Measurements from ENCODE around the gene DCANP1.

The DCANP1 gene

DNA sequence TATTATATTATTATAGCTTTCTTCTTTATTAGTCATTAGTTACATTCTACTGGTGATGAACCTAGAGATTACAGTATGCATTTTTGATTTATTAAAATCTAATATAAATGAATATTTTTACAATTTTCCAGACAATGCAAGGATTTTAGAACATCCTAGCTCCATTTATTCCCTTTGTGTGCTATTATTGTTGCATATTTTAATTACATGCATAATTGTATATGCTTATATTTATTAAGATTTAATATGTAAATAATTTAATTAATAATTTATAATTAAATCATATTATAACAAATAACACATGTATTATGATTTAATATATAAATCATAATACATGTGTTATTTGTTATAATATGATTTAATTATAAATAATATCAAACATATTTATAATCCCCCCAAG is 24.7 kb downstream of the DCANP1 start:
- Histone ChIP-seq H4K20me1 (ENCODE audit: insufficient read depth, low read length) (no peaks in the 10 kb centered on the region), H3K27ac (ENCODE audit: low read length) (no peak overlapping the region), H3K9me3 (ENCODE audit: insufficient read depth, low read length) (no peaks in the 10 kb centered on the region), H2AFZ (ENCODE audit: low read depth, low read length) (no peak overlapping the region), H3K4me2 (ENCODE audit: low read length) (no peak overlapping the region), H3K36me3 (replicated peaks; ENCODE audit: low read depth, low read length) (no peaks in the 10 kb centered on the region), H3K27me3 (ENCODE audit: low read depth, low read length) (peaks cover 16% of the 10 kb centered on the region; the same call in 1 of the 2 replicates), H3K9ac (ENCODE audit: low read length) (no peak overlapping the region), H3K4me1 (ENCODE audit: low read length) (no peaks in the 10 kb centered on the region), H3K79me2 (ENCODE audit: low read length) (no peaks in the 10 kb centered on the region), H3K4me3 (ENCODE audit: low read length) (no peak overlapping the region)
- TF ChIP-seq, protein P1, sequence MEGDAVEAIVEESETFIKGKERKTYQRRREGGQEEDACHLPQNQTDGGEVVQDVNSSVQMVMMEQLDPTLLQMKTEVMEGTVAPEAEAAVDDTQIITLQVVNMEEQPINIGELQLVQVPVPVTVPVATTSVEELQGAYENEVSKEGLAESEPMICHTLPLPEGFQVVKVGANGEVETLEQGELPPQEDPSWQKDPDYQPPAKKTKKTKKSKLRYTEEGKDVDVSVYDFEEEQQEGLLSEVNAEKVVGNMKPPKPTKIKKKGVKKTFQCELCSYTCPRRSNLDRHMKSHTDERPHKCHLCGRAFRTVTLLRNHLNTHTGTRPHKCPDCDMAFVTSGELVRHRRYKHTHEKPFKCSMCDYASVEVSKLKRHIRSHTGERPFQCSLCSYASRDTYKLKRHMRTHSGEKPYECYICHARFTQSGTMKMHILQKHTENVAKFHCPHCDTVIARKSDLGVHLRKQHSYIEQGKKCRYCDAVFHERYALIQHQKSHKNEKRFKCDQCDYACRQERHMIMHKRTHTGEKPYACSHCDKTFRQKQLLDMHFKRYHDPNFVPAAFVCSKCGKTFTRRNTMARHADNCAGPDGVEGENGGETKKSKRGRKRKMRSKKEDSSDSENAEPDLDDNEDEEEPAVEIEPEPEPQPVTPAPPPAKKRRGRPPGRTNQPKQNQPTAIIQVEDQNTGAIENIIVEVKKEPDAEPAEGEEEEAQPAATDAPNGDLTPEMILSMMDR (IDR thresholded peaks at IDR 0.05; ENCODE audit: low read depth, low read length): no peak
- TF ChIP-seq EZH2phosphoT487 (IDR thresholded peaks at IDR 0.05; ENCODE audit: low read depth): no peak

- Histone ChIP-seq H3K9ac (ENCODE audit: low read length) (no peak overlapping the region), H3K9me3 (ENCODE audit: insufficient read depth, low read length) (no peaks in the 10 kb centered on the region), H4K20me1 (ENCODE audit: insufficient read depth, low read length) (no peaks in the 10 kb centered on the region), H3K4me1 (ENCODE audit: low read length) (no peaks in the 10 kb centered on the region), H3K27me3 (ENCODE audit: low read depth, low read length) (peaks cover 24% of the 10 kb centered on the region; the same call in 1 of the 2 replicates), H3K79me2 (ENCODE audit: low read length) (no peaks in the 10 kb centered on the region), H3K4me2 (ENCODE audit: low read length) (no peak overlapping the region), H2AFZ (ENCODE audit: low read depth, low read length) (no peak overlapping the region), H3K4me3 (ENCODE audit: low read length) (no peak overlapping the region), H3K27ac (ENCODE audit: low read length) (no peak overlapping the region), H3K36me3 (replicated peaks; ENCODE audit: low read depth, low read length) (no peaks in the 10 kb centered on the region)
- TF ChIP-seq, protein P1 (IDR thresholded peaks at IDR 0.05; ENCODE audit: low read depth, low read length): no peak
- no peak for TF ChIP-seq EZH2phosphoT487 (IDR thresholded peaks at IDR 0.05; ENCODE audit: low read depth)
Observed at GRCh38 chr5:135417083-135417482, 30.1 kb downstream of the DCANP1 start.

- Histone ChIP-seq H3K36me3 (replicated peaks; ENCODE audit: low read depth, low read length) (no peaks in the 10 kb centered on the region), H2AFZ (ENCODE audit: low read depth, low read length) (no peak overlapping the region), H3K27me3 (ENCODE audit: low read depth, low read length) (no peaks in the 10 kb centered on the region), H3K27ac (ENCODE audit: low read length) (no peak overlapping the region), H3K79me2 (ENCODE audit: low read length) (no peaks in the 10 kb centered on the region), H4K20me1 (ENCODE audit: insufficient read depth, low read length) (no peaks in the 10 kb centered on the region), H3K9me3 (ENCODE audit: insufficient read depth, low read length) (no peaks in the 10 kb centered on the region), H3K4me1 (ENCODE audit: low read length) (peaks cover 2% of the 10 kb centered on the region; the same call in 1 of the 2 replicates), H3K4me2 (ENCODE audit: low read length) (no peak overlapping the region), H3K9ac (ENCODE audit: low read length) (no peak overlapping the region), H3K4me3 (ENCODE audit: low read length) (no peak overlapping the region)
- TF ChIP-seq EZH2phosphoT487 (IDR thresholded peaks at IDR 0.05; ENCODE audit: low read depth): no peak
- TF ChIP-seq, protein P1 (IDR thresholded peaks at IDR 0.05; ENCODE audit: low read depth, low read length): no peak
Observed at GRCh38 chr5:135405082-135405481, 42.1 kb downstream of the DCANP1 start.

- no peak for TF ChIP-seq EZH2phosphoT487 (IDR thresholded peaks at IDR 0.05; ENCODE audit: low read depth)
- TF ChIP-seq, protein P1 (IDR thresholded peaks at IDR 0.05; ENCODE audit: low read depth, low read length): no peak
- Histone ChIP-seq H3K79me2 (ENCODE audit: low read length) (peaks cover 24% of the 10 kb centered on the region), H2AFZ (ENCODE audit: low read depth, low read length) (no peak overlapping the region), H3K27me3 (ENCODE audit: low read depth, low read length) (no peaks in the 10 kb centered on the region), H3K27ac (ENCODE audit: low read length) (no peak overlapping the region), H3K4me2 (ENCODE audit: low read length) (no peak overlapping the region), H3K9me3 (ENCODE audit: insufficient read depth, low read length) (no peaks in the 10 kb centered on the region), H3K4me3 (ENCODE audit: low read length) (no peak overlapping the region), H3K36me3 (replicated peaks; ENCODE audit: low read depth, low read length) (no peaks in the 10 kb centered on the region), H4K20me1 (ENCODE audit: insufficient read depth, low read length) (peaks cover 11% of the 10 kb centered on the region), H3K4me1 (ENCODE audit: low read length) (peaks cover 14% of the 10 kb centered on the region), H3K9ac (ENCODE audit: low read length) (no peak overlapping the region)
Observed at GRCh38 chr5:135402031-135402430, 45.1 kb downstream of the DCANP1 start.
